Jurkat, Clone E6-1 (cell line): Measurements from ENCODE around the gene RAB39A.

Experiments used
- DNase-seq: peaks from one replicate; pipeline ENCODE4 v3.0.0-alpha.2; 2011; ENCODE audit warnings: low read depth, low spot score
- H3K4me3 ChIP-seq: 2 replicates; pipeline ENCODE4 v1.5.1; 2011; ENCODE audit warnings: mild to moderate bottlenecking, low read length, control low read depth, moderate library complexity

The RAB39A gene

DNA sequence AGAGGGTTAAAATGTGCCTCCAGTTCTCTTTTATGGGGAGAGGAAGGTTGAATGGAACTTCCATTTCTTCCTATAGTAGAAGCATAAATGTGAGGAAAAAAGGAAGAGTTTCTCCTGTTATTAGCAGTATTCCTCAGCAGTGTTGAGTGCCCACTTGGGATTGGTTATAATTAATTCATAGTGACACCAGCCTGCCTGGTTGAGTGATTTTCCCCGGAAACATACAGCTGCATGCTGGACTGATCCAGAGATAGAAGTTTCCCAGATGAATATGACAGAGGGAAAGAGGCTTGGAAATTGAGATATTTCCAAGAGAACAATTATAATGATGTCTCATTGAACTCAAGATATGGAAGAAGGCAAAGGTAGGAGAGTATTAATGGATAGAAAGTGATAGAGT is 28.3 kb downstream of the RAB39A start:
- H3K4me3 ChIP-seq: no peak overlapping the region
- no peak for DNase-seq

DNA sequence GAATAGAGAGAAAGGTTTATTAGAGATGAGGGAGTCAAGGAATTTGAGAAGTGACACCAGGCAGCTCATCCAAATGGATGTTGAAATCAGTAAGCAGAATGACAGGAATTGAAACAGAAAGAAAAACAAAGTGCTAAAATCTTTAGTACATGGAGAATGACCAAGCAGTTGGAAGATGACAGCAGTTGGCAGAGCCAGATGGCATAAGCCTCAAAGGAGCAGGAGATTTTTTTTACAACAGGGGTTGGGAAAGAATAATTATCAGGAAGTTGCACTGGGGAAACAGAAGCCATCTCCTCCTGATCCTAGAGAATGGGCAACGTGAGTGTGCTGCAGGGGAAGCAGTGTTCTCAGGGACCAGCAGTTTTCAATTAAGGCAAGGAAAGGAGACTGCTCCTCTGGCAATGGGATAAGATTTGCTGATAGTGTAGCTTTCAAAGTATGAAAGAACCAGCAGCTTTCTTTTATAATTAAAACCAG is 28.9 kb downstream of the RAB39A start:
- no peak for DNase-seq
- no peak overlapping the region for H3K4me3 ChIP-seq

DNA sequence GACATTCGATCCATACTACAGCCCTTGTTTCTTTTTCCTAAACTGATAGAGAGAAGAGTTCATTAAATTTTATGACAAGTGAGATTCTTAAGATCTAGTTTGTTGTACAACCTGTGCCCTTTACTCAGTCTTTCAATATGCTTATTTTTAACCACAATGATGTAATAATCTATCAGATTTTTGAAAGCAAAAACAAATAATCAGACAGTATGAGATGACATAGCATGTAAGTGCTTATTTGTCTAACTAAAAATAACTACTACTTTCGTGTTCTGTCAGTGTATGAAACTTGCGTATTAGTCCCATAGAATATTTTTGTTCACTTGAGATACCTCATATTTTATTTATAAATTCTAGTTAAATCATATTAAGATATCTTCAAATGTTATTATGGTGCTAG is 33.2 kb downstream of the RAB39A start:
- no peak for DNase-seq
- H3K4me3 ChIP-seq: no peak overlapping the region

DNA sequence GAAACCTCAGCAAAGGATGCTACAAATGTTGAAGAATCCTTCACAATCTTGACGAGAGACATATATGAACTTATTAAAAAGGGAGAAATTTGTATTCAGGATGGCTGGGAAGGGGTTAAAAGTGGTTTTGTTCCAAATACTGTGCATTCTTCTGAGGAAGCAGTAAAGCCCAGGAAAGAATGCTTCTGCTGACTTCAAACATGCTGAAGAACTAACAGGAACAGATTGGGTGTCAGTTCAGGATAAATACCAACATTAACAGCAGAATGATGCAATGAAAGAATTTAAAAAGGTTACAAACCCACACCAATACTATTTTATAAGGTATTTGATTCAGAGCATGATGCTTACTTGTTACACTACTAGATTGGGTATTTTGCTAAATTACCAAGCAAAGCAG is 33.9 kb downstream of the RAB39A start:
- no peak overlapping the region for H3K4me3 ChIP-seq
- DNase-seq: no peak

DNA sequence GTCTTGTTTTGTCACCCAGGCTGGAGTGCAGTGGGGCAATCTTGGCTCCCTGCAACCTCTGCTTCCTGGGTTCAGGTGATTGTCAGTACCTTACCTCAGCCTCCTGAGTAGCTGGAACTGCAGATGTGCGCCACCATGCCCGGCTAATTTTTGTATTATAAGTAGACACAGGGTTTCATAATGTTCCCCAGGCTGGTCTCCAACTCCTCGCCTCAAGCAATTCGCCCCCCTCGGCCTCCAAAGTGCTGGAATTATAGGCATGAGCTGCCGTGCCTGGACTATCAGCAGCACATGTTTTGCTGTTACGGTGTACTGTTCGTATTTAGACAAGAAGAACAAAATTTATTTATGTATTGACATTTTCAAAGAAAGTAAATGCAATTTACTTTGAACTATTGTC is 34.8 kb downstream of the RAB39A start:
- H3K4me3 ChIP-seq: no peak overlapping the region
- no peak for DNase-seq

DNA sequence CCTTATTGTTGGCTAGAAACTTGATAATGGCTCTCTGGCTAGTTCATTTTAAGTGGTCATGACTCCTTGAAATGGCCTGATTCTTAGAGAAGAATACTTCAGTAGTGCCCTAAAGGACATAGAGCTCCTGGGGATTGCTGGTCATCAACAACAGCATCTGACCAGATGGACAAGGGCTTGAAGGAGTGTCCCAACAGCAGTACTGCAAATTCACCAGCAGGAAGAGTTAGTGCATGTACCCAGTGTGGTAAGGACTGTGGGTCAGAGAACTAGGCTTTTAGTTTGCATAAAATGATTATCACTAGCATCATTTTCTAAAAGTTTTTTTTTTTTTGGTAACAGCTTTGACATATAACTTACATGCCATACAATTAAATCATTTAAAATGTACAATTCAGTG is 41.0 kb downstream of the RAB39A start:
- no peak overlapping the region for H3K4me3 ChIP-seq
- DNase-seq: no peak

DNA sequence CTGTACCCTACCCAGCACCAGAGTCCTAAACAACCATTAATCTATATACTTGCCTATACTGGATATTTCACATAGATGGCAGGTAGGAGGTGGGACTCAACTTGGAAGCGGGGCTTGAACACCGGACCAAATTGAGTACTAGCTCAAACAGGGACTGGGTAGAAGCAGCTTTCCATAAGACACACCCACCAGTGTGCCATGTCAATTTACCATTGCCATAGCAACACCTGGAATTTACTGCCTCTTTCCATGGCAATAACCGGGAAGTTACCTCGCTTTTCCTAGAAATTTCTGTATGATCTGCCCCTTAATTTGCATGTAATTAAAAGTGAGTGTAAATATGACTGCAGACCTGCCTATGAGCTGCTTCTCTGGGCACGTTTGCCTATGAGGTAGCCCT is 41.8 kb downstream of the RAB39A start:
- no peak overlapping the region for H3K4me3 ChIP-seq
- DNase-seq: no peak

DNA sequence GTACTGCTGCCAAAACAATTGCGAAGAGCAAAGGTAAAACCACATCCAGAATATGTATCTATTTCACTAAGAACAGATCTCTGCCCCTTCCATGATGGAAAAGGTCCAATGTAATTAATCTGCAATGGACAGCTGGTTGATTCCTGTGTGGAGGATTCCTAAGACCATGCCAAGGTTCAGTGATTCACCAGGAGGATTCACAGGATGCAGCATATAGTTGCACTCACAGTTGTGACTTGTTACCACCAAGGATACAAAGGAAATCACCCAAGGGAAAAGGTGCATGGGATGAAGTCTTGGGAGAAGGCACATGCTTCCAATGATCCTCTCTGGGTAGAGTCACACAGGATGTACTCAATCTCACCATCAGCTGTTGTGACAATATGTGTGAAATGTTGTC is 45.4 kb downstream of the RAB39A start:
- no peak overlapping the region for H3K4me3 ChIP-seq
- DNase-seq: no peak

DNA sequence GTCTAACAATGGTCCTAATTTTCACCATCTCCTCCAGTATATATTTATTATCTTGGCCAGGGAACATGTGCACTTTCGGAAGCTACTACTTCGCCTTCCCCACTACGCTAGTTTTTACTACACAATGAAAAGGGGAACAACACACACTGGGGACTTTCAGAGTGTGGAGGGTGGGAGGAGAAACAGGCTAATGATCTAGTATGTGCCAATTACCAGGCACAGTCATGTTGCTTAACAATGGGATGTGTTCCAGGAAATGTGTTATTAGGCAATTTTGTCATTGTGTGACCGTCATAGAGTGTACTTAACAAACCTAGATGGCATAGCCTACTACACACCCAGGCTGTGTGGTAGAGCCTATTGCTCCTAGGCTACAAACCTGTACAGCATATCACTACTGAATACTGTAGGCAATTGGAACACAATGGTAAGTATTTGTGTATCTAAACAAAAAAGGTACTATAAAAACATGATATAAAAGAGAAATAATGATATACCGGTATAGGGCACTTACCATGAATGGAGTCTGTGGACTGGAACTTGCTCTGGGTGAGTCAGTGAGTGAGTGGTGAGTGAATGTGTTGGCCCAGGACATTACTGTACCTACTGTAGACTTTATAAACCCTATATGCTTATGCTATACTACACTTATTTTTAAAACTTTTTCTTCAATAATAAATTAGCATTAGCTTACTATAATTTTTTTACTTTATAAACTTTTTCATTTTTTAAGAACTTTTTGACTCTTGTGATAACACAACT is 60.3 kb downstream of the RAB39A start:
- H3K4me3 ChIP-seq: no peak overlapping the region
- no peak for DNase-seq

DNA sequence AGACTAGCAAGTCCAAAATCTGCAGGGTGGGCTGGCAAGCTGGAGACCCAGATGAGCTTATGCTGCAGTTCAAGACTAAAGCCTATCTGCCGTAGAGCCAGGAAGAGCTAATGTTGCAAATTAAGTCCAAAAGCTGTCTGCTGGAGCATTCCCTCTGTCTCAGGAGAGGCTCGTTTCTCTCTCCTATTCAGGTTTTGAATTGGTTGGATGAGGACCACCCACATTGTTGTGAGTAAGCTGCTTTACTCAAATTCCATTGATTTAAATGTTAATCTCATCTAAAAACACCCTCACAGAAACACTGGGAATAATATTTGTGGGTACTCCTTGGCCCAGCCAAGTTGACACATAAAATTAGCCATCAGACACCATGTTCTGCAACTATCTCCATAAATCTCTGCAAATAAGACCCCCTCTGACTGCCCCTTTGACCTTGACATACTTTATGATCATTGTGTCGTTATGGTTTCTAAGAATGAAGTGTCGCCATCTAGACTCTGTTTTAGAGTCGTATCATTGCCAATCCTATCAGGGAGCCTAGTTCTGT is 63.7 kb downstream of the RAB39A start:
- no peak overlapping the region for H3K4me3 ChIP-seq
- no peak for DNase-seq

DNA sequence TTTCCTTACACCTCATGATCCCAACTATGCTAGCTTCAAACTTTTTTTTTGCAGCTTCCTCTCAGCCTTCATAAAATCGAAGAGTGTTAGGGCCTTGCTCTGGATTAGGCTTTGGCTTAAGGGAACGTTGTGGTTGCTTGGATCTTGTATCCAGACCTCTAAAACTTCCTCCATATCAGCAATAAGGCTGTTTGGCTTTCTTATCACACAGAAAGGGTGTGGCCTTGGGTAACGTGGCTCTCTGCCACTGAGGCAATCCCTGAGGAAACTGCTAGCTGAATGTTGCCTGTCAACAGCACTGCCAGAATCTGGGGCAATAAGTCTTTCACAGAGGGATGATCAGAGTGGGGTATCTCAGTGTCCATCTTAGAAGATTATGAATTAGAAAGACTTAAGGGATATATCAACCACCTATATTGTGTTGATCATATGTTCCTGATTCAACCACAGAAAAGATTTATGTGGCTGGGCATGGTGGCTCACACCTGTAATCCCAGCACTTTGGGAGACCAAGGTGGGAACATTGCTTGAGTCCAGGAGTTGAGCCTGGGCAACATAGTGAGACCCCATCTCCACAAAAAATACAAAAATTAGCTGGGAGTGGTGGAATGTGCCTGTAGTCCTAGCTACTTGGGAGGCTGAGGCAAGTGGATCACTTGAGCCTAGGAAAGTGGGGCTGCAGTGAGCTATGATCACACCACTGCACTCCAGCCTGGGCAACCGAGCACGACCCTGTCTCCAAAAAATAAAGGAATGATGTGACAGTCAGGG is 67.9 kb downstream of the RAB39A start:
- DNase-seq: no peak
- H3K4me3 ChIP-seq: no peak overlapping the region

DNA sequence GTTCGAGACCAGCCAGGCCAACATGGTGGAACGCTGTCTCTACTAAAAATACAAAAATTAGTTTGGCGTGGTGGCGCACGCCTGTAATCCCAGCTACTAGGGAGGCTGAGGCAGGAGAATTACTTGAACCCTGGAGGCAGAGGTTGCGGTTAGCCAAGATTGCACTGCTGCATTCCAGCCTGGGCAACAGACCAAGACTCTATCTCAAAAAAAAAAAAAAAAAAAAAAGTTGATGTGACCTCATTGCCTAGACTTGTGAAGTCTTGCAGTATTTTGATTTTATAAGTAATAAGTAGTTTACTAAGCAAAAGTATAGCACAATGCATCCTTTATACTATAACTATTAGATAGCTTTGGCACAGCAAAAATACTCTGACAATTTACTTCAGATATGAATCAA is 70.5 kb downstream of the RAB39A start:
- H3K4me3 ChIP-seq: no peak overlapping the region
- no peak for DNase-seq

DNA sequence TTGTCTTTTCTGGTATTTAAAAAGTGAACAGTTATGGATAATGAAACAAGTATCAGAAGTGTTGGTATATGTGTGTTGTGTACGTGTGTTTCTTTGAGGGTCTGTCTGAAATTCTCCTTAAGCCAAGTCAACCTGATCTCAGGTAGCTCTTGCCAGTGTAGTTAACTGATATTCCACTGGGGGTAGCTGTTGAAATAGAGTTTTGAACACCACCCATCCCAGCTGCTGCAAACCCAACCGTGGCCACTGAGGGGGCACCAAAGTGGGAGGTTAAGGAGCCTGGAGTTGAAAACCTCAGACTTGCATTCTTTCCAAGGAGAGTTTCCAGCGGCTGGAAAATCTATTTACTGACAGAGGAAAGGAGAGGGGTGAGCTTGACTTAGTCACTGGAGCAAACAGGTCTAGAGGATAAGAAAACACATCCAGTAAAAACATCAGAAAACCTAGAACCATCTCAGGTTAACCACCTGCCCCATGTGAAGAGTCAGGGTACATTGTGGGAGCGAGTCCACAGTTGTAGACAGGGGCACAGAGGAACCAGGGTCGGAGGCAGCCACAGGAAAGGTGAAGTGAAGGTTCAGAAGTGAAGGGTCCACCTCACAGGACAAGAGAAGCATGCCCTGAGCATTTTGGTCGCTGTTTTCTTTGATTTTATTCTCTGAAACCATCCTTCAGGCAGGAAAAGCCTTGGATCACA is 71.7 kb downstream of the RAB39A start:
- H3K4me3 ChIP-seq: no peak overlapping the region
- DNase-seq: peak; percentile 67

DNA sequence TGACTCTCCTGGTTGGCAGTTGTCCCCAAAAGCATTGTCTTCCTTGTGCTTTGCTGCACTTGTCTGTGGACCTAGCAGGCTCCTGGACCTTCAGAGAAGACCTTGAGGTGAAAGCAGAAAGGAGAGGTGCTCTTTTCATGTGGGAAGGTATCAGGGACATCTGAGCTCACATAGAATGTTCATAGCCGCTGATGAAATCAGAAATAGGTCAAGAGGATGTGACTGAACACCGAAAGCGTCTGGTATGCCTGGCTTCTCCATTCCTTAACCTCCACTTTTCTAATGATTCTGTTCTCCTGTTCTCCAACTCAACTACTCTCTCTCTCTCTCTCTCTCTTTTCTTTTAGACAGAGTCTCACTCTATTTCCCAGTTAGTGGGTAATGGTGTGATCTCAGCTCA is 74.2 kb downstream of the RAB39A start:
- DNase-seq: no peak

DNA sequence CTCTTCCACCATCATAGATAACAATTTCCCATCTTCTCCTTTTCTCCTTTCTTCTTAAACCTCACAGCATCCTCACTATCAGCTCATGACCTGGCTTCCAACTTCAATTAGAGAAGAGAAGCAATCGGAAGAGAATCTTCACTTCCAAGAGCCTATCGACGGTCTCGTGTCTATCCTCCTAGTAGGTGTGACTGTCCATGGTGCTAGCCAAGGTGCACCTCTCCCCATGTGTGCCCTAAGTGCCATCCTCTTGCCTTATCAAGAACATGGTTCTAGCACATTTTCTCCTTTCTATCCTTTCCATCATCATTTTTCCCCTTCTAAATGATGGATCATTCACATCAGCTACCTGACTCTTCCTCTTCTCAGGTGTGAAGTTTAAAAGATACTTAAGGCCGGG is 75.4 kb downstream of the RAB39A start:
- DNase-seq: no peak
- H3K4me3 ChIP-seq: no peak overlapping the region

More for the DNA sequence above, 74.2 kb downstream of the RAB39A start:
- no peak overlapping the region for H3K4me3 ChIP-seq

DNA sequence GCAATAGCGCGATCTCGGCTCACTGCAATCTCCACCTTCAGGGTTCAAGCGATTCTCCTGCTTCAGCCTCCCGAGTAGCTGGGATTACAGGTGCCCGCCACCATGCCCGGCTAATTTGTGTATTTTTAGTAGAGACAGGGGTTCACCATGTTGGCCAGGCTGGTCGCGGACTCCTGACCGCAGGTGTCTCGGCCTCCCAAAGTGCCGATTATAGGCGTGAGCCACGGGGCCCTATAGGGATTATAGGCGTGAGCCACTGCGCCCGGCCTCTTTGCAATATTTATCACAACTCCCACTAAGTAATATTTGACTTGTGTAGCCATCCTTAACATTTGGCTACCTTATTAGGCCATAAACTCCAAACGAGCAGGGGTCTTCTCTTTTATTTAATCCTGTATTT is 79.6 kb downstream of the RAB39A start:
- DNase-seq: no peak
- H3K4me3 ChIP-seq: no peak overlapping the region

DNA sequence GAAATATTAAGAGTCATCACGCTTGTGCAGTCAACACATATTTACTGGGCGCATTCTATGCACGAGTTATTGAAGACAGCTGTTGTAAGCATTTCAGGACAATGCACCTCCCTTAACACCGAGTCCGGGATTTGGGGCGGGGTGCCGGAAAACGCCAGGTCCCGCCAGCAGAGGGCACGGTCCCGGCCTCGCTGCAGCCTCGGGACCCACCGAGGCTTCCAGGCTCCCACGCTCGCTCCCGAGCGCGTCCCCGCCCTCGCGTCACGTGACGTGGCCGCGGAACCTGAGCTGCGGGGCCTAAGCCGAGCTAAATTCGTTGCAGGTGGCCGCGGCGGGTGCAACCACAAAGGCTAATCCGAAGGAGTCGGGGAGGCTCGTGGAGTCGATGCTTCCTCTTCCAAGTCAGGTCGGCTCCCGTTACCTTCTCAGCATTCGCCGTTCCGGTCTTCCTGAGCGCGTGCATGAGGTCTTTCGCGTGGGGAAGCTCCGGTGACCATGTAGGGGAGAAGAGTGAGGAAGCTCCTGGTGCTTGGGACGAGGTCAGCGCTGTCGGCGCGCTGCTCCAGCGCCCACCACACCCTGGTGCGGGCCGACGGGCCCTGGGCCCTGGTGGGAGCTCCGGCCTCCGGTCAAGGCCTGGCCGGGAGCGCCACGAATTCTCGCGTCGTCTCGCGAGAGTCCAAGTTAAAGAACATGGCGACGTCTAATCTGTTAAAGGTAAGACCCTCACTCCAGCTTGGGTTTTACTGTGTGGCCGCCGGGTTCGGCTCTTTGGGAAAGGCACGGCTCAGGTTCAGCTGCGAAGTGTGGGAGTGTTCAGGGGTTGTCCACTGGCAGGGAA is 80.6 kb downstream of the RAB39A start, which contains the start of gene CUL5:
TSS of gene CUL5 (plus strand) at position 243 of the 841 bp plus-strand sequence. CDS start at position 694, 451 bp downstream.
- H3K4me3 ChIP-seq: peak within 1 kb of the TSS; percentile 81
- peak; percentile 82 for DNase-seq

DNA sequence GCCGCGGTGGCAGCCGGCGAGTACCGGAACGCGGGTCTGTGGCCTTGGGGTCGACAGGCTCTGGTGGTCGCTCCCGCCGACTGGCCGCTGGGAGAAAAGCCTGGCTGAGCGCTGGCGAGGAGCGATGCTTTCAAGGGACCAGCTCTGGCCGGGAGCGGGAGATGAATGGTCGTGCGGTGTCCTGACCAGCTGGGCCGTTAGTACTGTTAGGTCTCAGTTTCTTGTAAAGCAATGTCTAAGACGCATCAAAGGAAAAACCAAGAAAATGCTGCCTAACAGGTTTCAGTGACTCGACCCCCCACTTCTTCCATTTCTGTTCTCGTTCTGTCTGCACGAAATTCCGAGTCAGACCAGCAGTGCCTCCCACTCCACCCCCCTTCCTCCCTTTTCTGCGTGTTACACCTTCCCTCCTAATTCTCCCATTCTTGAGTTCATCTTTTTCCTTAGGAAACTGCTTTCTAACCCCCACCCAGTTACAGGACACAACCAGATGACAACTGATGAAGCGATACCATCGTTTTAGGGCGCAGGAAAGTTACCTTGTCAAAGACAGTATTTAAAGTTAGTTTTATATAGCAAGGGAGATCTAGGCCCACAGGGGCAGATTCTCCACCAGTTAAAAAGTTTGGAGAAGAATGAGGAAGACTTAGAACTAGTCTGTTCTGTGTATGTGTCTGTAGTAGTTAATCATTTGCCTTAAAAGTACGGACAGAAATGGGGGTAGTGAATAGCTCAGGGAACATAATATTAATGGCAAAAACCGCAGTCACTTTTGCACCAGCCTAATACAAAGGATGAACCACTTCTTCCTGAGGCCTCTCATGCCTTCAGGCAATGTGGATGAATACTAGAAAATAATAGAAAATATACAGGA is 81.5 kb downstream of the RAB39A start:
- no peak for DNase-seq
- H3K4me3 ChIP-seq: peak overlapping the region; percentile 81
